BLaER1 treated with 17β-estradiol and CSF1 and Interleukin-3, amounts not matched to agents 10 nM and 100 nM (cell line): ENCODE measurements around the gene APBA1.
A peak's percentile ranks its signal among the peaks of the same experiment; 100 is the strongest.

Source experiments
- H3K27ac ChIP-seq, 11 experiments: shearing (Covaris generic); formaldehyde crosslinking; 2 replicates each; pipeline ENCODE4 v1.8.1; 2022
- H3K27me3 ChIP-seq, 11 experiments: shearing (Covaris generic); formaldehyde crosslinking; 2 replicates each; pipeline ENCODE4 v1.8.1; 2022
- H3K36me3 ChIP-seq, 11 experiments: shearing (Covaris generic); formaldehyde crosslinking; 2 replicates each; pipeline ENCODE4 v1.8.1; 2022
- H3K4me1 ChIP-seq, 10 experiments: shearing (Covaris generic); formaldehyde crosslinking; 2 replicates each; pipeline ENCODE4 v1.8.1; 2022
- H3K4me2 ChIP-seq, 11 experiments: shearing (Covaris generic); formaldehyde crosslinking; 2 replicates each; pipeline ENCODE4 v1.8.1; 2022
- H3K4me3 ChIP-seq, 10 experiments: shearing (Covaris generic); formaldehyde crosslinking; 2 replicates each; pipeline ENCODE4 v1.8.1; 2022
- H3K9ac ChIP-seq, 11 experiments: shearing (Covaris generic); formaldehyde crosslinking; 2 replicates each; pipeline ENCODE4 v1.8.1; 2022
- H3K9me3 ChIP-seq, 11 experiments: shearing (Covaris generic); formaldehyde crosslinking; replicated peaks in 1 of 11; 2 replicates each; pipeline ENCODE4 v1.8.1; 2022
- H4K20me1 ChIP-seq, 11 experiments: shearing (Covaris generic); formaldehyde crosslinking; 2 replicates each; pipeline ENCODE4 v1.8.1; 2022
- Cebpa-rat ChIP-seq, 11 experiments: shearing (Covaris generic); IDR thresholded peaks; 2 replicates each; pipeline ENCODE4 v1.8.1; 2022

The APBA1 gene

GRCh38 chr9:69433392-69433791 is 238.8 kb downstream of the APBA1 start:
- Histone ChIP-seq H3K4me2 (no peak overlapping the region), H3K4me3 (no peak overlapping the region), H4K20me1 (no peaks in the 10 kb centered on the region; a peak in 1 of 22 replicates), H3K27ac (no peak overlapping the region; a peak in 1 of 22 replicates), H3K9me3 (no peaks in the 10 kb centered on the region; a peak in 1 of 22 replicates), H3K27me3 (no peaks in the 10 kb centered on the region), H3K36me3 (peaks cover 0 to 67% (median 57%) of the 10 kb centered on the region in 11 experiments; a peak in 16 of 22 replicates), H3K4me1 (peaks cover 0 to 2% (median 0%) of the 10 kb centered on the region in 10 experiments; a peak in 1 of 20 replicates), H3K9ac (no peak overlapping the region)
- no peak for TF ChIP-seq Cebpa-rat (IDR thresholded peaks at IDR 0.05)

DNA sequence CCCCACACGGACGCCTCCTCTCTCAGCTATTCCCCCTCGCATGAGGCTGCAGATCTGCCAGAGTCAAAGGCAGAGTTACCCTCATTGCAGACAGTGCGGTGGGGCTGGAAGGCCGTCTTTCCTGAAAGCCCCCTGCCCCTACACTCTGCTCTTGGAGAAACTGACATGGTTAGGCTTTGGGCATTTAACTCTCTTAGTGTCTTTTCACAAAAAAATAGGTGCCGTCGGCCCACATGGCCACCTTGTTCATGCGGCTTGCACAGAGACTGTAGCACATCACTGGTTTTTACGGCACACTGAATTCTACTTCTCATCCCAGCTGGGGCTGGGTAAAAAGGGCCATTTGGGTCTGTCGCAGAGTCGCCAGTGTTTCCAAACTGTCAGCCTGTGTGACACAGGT is 239.5 kb downstream of the APBA1 start:
- H3K9me3 ChIP-seq: peaks cover 0 to 3% (median 0%) of the 10 kb centered on the region in 11 experiments; a peak in 2 of 22 replicates
- no peak for TF ChIP-seq Cebpa-rat (IDR thresholded peaks at IDR 0.05)
- no peak overlapping the region for H3K27ac ChIP-seq
- H3K4me3 ChIP-seq: no peak overlapping the region
- no peaks in the 10 kb centered on the region for H3K27me3 ChIP-seq
- no peaks in the 10 kb centered on the region; a peak in 1 of 22 replicates for H4K20me1 ChIP-seq
- no peak overlapping the region for H3K9ac ChIP-seq
- H3K36me3 ChIP-seq: peaks cover 0 to 74% (median 63%) of the 10 kb centered on the region in 11 experiments; a peak in 16 of 22 replicates
- peaks cover 0 to 7% (median 0%) of the 10 kb centered on the region in 10 experiments; a peak in 1 of 20 replicates for H3K4me1 ChIP-seq
- H3K4me2 ChIP-seq: no peak overlapping the region

- H3K27me3 ChIP-seq: no peaks in the 10 kb centered on the region
- peaks cover 0 to 3% (median 0%) of the 10 kb centered on the region in 11 experiments; a peak in 2 of 22 replicates for H3K9me3 ChIP-seq
- no peaks in the 10 kb centered on the region; a peak in 1 of 22 replicates for H4K20me1 ChIP-seq
- TF ChIP-seq Cebpa-rat (IDR thresholded peaks at IDR 0.05): no peak
- no peak overlapping the region for H3K4me3 ChIP-seq
- H3K36me3 ChIP-seq: peaks cover 0 to 81% (median 63%) of the 10 kb centered on the region in 11 experiments; a peak in 16 of 22 replicates
- H3K4me2 ChIP-seq: no peak overlapping the region
- H3K4me1 ChIP-seq: peaks cover 0 to 10% (median 3%) of the 10 kb centered on the region in 10 experiments; a peak in 11 of 20 replicates
- no peak overlapping the region for H3K27ac ChIP-seq
- H3K9ac ChIP-seq: no peak overlapping the region
These were observed 240.4 kb downstream of the APBA1 start for GRCh38 chr9:69431777-69432176.

- Histone ChIP-seq H3K27me3 (no peaks in the 10 kb centered on the region), H3K4me1 (peaks cover 0 to 15% (median 8%) of the 10 kb centered on the region in 10 experiments; a peak in 12 of 20 replicates), H3K9me3 (peaks cover 0 to 3% (median 0%) of the 10 kb centered on the region in 11 experiments; a peak in 2 of 22 replicates), H3K9ac (no peak overlapping the region; a peak in 1 of 22 replicates), H3K4me2 (no peak overlapping the region), H4K20me1 (no peaks in the 10 kb centered on the region; a peak in 1 of 22 replicates), H3K27ac (0 out of 22 replicates have a peak overlapping the region, but pooled peaks of 1 of the 11 experiments have one; percentile 30), H3K4me3 (no peak overlapping the region), H3K36me3 (peaks cover 0 to 86% (median 63%) of the 10 kb centered on the region in 11 experiments; a peak in 16 of 22 replicates)
- no peak for TF ChIP-seq Cebpa-rat (IDR thresholded peaks at IDR 0.05)
These were observed 241.0 kb downstream of the APBA1 start for GRCh38 chr9:69431203-69431602.

DNA sequence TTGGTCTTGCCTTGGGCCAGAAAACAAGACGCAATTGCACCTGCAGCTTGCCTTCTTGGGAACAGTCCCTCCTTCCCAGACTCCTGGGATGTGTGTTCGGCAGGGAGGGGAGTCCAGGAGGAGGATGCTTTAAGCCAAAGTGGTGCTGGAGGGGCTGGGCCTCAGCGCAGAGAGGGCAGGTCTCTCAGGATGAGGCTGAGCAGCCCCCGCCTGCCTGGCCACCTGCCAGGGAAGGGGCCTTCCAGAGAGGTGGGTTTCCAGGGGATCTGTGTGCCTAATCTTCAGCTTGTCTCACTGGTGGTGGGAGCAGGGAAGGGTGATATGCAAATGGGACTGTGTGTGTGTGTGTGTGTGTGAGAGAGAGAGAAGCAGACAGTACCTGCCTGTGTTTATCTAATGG is 242.0 kb downstream of the APBA1 start:
- no peaks in the 10 kb centered on the region; a peak in 1 of 22 replicates for H4K20me1 ChIP-seq
- H3K9ac ChIP-seq: no peak overlapping the region
- peaks cover 0 to 88% (median 63%) of the 10 kb centered on the region in 11 experiments; a peak in 16 of 22 replicates for H3K36me3 ChIP-seq
- H3K4me3 ChIP-seq: no peak overlapping the region
- no peak overlapping the region for H3K4me2 ChIP-seq
- no peak for TF ChIP-seq Cebpa-rat (IDR thresholded peaks at IDR 0.05)
- H3K27ac ChIP-seq: no peak overlapping the region
- H3K4me1 ChIP-seq: peaks cover 0 to 22% (median 12%) of the 10 kb centered on the region in 10 experiments; a peak in 16 of 20 replicates
- H3K27me3 ChIP-seq: no peaks in the 10 kb centered on the region
- peaks cover 0 to 3% (median 0%) of the 10 kb centered on the region in 11 experiments; a peak in 1 of 22 replicates for H3K9me3 ChIP-seq

GRCh38 chr9:69429281-69429680 is 242.9 kb downstream of the APBA1 start:
- no peak overlapping the region for H3K4me3 ChIP-seq
- H3K27ac ChIP-seq: no peak overlapping the region
- no peaks in the 10 kb centered on the region; a peak in 1 of 22 replicates for H4K20me1 ChIP-seq
- H3K4me1 ChIP-seq: peaks cover 0 to 30% (median 13%) of the 10 kb centered on the region in 10 experiments; a peak in 16 of 20 replicates
- peaks cover 0 to 3% (median 0%) of the 10 kb centered on the region in 11 experiments; a peak in 1 of 22 replicates for H3K9me3 ChIP-seq
- H3K36me3 ChIP-seq: peaks cover 0 to 84% (median 63%) of the 10 kb centered on the region in 11 experiments; a peak in 16 of 22 replicates
- TF ChIP-seq Cebpa-rat (IDR thresholded peaks at IDR 0.05): no peak
- H3K27me3 ChIP-seq: no peaks in the 10 kb centered on the region
- H3K9ac ChIP-seq: no peak overlapping the region
- no peak overlapping the region for H3K4me2 ChIP-seq

DNA sequence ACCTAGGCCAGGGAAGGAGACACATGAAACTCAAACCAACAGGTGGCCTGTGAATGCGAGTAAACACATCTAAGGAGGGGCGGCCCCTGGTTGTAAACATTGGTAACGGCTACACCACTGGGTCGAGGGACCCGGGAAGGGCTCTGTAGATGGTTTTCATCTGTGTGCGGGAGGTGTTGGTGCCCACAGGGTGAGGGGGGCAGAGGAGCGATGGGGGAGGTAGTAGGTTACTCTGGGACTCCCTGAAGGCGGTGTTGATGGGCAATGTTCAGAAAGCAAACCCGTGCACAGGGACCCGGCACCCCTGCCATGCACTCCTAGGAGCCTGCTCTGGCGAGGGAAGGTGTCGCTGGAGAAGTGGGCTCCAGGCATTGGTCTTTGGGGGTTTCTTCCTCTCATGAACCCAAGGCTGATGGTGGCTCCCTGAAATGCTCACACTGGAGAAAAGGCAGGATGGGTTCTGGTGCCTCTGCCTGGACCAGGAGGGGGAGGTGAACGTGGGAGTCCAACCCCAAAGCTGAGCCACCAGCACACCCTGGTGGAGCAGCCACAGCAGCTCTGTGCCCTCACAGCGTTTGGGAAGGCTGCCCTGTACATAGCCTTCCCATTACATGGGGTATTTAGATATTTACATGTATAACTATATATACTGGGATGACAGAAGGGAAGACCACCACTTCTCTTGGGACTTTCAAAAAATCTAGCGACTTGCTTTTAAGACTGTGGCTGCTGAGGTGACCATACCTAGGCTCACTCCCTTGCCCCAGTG is 244.0 kb downstream of the APBA1 start:
- no peak overlapping the region for H3K4me2 ChIP-seq
- H3K36me3 ChIP-seq: peaks cover 0 to 73% (median 53%) of the 10 kb centered on the region in 11 experiments; a peak in 16 of 22 replicates
- no peak overlapping the region for H3K4me3 ChIP-seq
- no peak overlapping the region for H3K9ac ChIP-seq
- no peak overlapping the region; a peak in 1 of 22 replicates for H3K27ac ChIP-seq
- no peaks in the 10 kb centered on the region for H3K27me3 ChIP-seq
- H3K4me1 ChIP-seq: peaks cover 0 to 30% (median 13%) of the 10 kb centered on the region in 10 experiments; a peak in 16 of 20 replicates
- H3K9me3 ChIP-seq: peaks cover 0 to 3% (median 0%) of the 10 kb centered on the region in 11 experiments; a peak in 1 of 22 replicates
- no peaks in the 10 kb centered on the region for H4K20me1 ChIP-seq
- no peak for TF ChIP-seq Cebpa-rat (IDR thresholded peaks at IDR 0.05)

DNA sequence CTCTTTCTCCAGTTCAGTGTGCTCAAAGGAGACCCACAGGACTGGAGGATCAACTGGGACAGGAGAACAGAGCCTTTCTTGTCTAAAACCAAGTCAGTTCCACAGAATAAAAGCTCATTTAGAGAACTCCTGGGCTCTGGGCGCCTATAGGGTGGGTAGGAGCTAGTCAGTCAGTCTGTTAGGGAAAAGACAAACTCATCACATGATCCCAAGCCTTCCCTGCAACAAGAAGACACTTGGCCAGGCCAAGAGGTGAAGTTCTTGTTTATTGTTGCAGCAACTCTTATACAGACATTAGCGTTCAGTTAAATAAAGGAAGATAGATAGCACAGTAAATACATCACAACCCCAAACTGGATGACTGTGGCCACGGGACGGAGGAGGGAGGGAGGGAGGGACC is 244.9 kb downstream of the APBA1 start:
- Histone ChIP-seq H3K4me2 (no peak overlapping the region), H3K9me3 (peaks cover 0 to 3% (median 0%) of the 10 kb centered on the region in 11 experiments; a peak in 1 of 22 replicates), H3K27ac (peak overlapping the region in 2 of 11 experiments; percentile 17 to 34; a peak in 1 of 22 replicates), H4K20me1 (no peaks in the 10 kb centered on the region), H3K27me3 (no peaks in the 10 kb centered on the region), H3K9ac (no peak overlapping the region), H3K36me3 (peaks cover 0 to 64% (median 44%) of the 10 kb centered on the region in 11 experiments; a peak in 16 of 22 replicates), H3K4me3 (no peak overlapping the region), H3K4me1 (peaks cover 0 to 33% (median 13%) of the 10 kb centered on the region in 10 experiments; a peak in 16 of 20 replicates)
- no peak for TF ChIP-seq Cebpa-rat (IDR thresholded peaks at IDR 0.05)
